Parathyroid adenoma (tissue), 2 donors: ENCODE measurements around the gene HPS1.

Source experiments
- H2AFZ ChIP-seq: fragments of 300-600 bp; sonication (generic); one replicate; pipeline ENCODE4 v1.7.0; 2017; ENCODE audit warnings: antibody characterized with exemption, mild to moderate bottlenecking
- H3K27ac ChIP-seq: fragments of 300-600 bp; sonication (generic); one replicate; pipeline ENCODE4 v1.7.0; 2017
- H3K27me3 ChIP-seq: fragments of 300-600 bp; sonication (generic); one replicate; pipeline ENCODE4 v1.7.0; 2017; ENCODE audit warnings: low read length; ENCODE audit not compliant: control insufficient read depth, insufficient read depth
- H3K36me3 ChIP-seq: fragments of 300-600 bp; sonication (generic); one replicate; pipeline ENCODE4 v1.7.0; 2017; ENCODE audit warnings: low read length; ENCODE audit not compliant: control insufficient read depth, insufficient read depth
- H3K4me1 ChIP-seq: fragments of 300-600 bp; sonication (generic); one replicate; pipeline ENCODE4 v1.7.0; 2017; ENCODE audit warnings: control low read depth
- H3K4me2 ChIP-seq: fragments of 300-600 bp; sonication (generic); one replicate; pipeline ENCODE4 v1.7.0; 2017; ENCODE audit warnings: low read length
- H3K4me3 ChIP-seq: fragments of 300-600 bp; sonication (generic); one replicate; pipeline ENCODE4 v1.7.0; 2017; ENCODE audit warnings: low read depth, low read length
- H3K79me2 ChIP-seq: fragments of 300-600 bp; sonication (generic); one replicate; pipeline ENCODE4 v1.7.0; 2017; ENCODE audit warnings: control low read depth
- H3K9ac ChIP-seq: fragments of 300-600 bp; sonication (generic); one replicate; pipeline ENCODE4 v1.7.0; 2017; ENCODE audit warnings: mild to moderate bottlenecking
- H3K9me3 ChIP-seq: fragments of 300-600 bp; sonication (generic); one replicate; pipeline ENCODE4 v1.7.0; 2017; ENCODE audit warnings: low read length; ENCODE audit not compliant: control insufficient read depth
- CTCF ChIP-seq: fragments of 300-600 bp; sonication (generic); IDR thresholded peaks from one replicate; pipeline ENCODE4 v1.7.0; 2017; ENCODE audit warnings: antibody characterized with exemption, mild to moderate bottlenecking
- donor health status: primary hyperparathyroidism.

The HPS1 gene

GRCh38 chr10:98368644-98369043 lies 78.1 kb downstream of the HPS1 start:
- no peak overlapping the region for H3K4me2 ChIP-seq
- no peaks in the 10 kb centered on the region for H3K4me1 ChIP-seq
- H3K4me3 ChIP-seq = no peak overlapping the region
- no peaks in the 10 kb centered on the region for H3K79me2 ChIP-seq
- no peaks in the 10 kb centered on the region for H3K27me3 ChIP-seq
- no peak overlapping the region for H3K9ac ChIP-seq
- TF ChIP-seq CTCF = no peak
- H3K27ac ChIP-seq = no peak overlapping the region
- H3K36me3 ChIP-seq = no peaks in the 10 kb centered on the region
- no peaks in the 10 kb centered on the region for H3K9me3 ChIP-seq
- no peak overlapping the region for H2AFZ ChIP-seq

DNA sequence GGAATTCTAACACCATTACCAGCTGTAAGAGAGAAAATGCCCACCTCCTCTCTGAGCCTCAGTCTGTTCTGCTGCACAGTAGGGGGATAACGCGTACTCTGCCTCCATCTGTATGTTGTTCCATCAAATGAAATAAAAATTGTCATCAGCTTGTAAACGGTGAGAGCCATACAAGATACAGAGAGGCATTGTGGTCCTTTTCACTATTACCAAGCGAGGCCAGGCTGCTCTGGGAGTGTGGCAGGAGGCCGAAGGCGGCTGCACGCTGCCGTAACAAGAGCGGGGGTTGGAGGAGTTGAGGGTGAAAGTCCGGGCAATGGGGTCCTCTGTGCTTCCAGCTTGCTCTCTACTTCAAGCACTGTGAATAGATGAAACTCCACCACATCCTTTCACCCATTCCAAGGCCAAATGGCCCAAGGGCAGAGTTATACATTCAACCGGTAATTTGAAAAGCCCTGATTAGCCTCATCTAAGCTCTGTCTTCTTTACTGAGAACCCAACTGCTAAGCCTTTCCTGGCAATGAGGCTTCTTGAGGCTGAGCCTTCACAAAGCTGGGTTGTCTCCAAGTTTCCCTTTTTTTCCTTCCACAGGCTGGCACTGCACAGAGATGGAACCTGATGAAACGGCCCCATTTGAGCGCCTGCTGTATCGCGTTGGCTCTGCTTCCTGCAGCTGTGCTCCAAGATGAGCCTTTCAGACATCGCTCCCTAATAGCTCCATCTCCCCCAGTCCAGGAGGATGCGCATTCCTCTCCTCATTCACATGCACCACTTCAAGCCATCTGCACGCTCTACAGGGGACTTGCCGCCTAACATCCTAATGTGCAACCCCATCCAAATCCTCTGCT lies 78.9 kb downstream of the HPS1 start:
- Histone ChIP-seq H3K27me3 (no peaks in the 10 kb centered on the region), H3K9ac (no peak overlapping the region), H3K4me2 (no peak overlapping the region), H3K4me1 (no peaks in the 10 kb centered on the region), H3K79me2 (no peaks in the 10 kb centered on the region), H3K27ac (no peak overlapping the region), H3K9me3 (no peaks in the 10 kb centered on the region), H3K4me3 (no peak overlapping the region), H3K36me3 (no peaks in the 10 kb centered on the region), H2AFZ (no peak overlapping the region)
- no peak for TF ChIP-seq CTCF
